Transverse colon (tissue), 4 donors: Measurements from ENCODE around the gene C6orf47. TPM values are rescaled to one million over a fixed set of nuclear protein-coding genes. Genes with fewer than 3 reads are reported as not detected.

ENCODE experiments used
- DNase-seq: peaks from one replicate; pipeline ENCODE4 v3.0.0-alpha.2; 2019
- H3K27ac ChIP-seq, 4 donors: fragments of 200-600 bp; sonication (generic); 2 replicates each; pipeline ENCODE4 v1.5.1; 2016 to 2018; ENCODE audit warnings: inconsistent platforms in 4 of 4
- H3K27me3 ChIP-seq: fragments of 200-600 bp; sonication (generic); 2 replicates; pipeline ENCODE4 v1.5.1; 2017; ENCODE audit warnings: inconsistent platforms
- H3K36me3 ChIP-seq, 4 donors: fragments of 200-600 bp; sonication (generic); 2 replicates each; pipeline ENCODE4 v1.5.1; 2017 to 2019; ENCODE audit warnings: inconsistent platforms in 4 of 4
- H3K4me1 ChIP-seq, 4 donors: fragments of 200-600 bp; sonication (generic); 2 replicates each; pipeline ENCODE4 v1.5.1; 2017 to 2020; ENCODE audit warnings: inconsistent platforms in 4 of 4
- H3K4me3 ChIP-seq, 4 donors: fragments of 200-600 bp; sonication (generic); 1 replicate in 1 of 4; 2 replicates in 3 of 4; pipeline versions ENCODE4 v1.5.1 to v1.6.1; 2017 to 2019; ENCODE audit warnings: inconsistent platforms in 4 of 4
- H3K9me3 ChIP-seq, 2 donors: fragments of 200-600 bp; sonication (generic); 2 replicates each; pipeline ENCODE4 v1.5.1; 2017 to 2019; ENCODE audit warnings: inconsistent platforms in 2 of 2
- CTCF ChIP-seq, 5 experiments: fragments of 200-600 bp in 3 of 5; fragments of 450-650 bp in 2 of 5; sonication (generic) in 3 of 5; IDR thresholded peaks; 1 replicate in 2 of 5; 2 replicates in 3 of 5; pipeline ENCODE4 v1.5.1; 2016 to 2017; ENCODE audit warnings: antibody characterized with exemption in 5 of 5, inconsistent platforms in 3 of 5, mild to moderate bottlenecking in 2 of 5, moderate library complexity in 1 of 5
- EP300 ChIP-seq: sonication (generic); formaldehyde crosslinking; IDR thresholded peaks from one replicate; pipeline ENCODE4 v1.6.1; 2017; ENCODE audit warnings: antibody characterized with exemption, low read depth
- POLR2A ChIP-seq: fragments of 450-650 bp; IDR thresholded peaks from one replicate; pipeline ENCODE4 v1.6.1; 2016; ENCODE audit warnings: antibody characterized with exemption, mild to moderate bottlenecking, moderate library complexity
- POLR2AphosphoS5 ChIP-seq, 3 donors: sonication (generic); formaldehyde crosslinking; IDR thresholded peaks; one replicate each; pipeline ENCODE4 v1.6.1; 2016; ENCODE audit warnings: antibody characterized with exemption in 3 of 3
- WGBS, 2 donors: methylation state at CpG; one replicate each; pipeline ENCODE4 v1.1.5; 2018; ENCODE audit warnings: low coverage in 1 of 2; 5-methylcytosine and 5-hydroxymethylcytosine counted together
- in situ Hi-C, 4 donors: fragments of 200-750 bp; cut with MboI; loops; one replicate each; pipeline versions ENCODE4 v1.15.0 to v1.15.1; 2017; ENCODE audit warnings: low sequenced_read_pairs in 3 of 4, low pct_ligation_motif_present in 1 of 4, low pct_unique_long_range_greater_than_20kb in 1 of 4
- intact Hi-C: fragments of 100-400 bp; cut with DNase I; formaldehyde crosslinking; loops from one replicate; pipeline ENCODE4 v1.15.1; 2023; ENCODE audit warnings: low total_unique reads
- total RNA-seq, 4 donors: library from RNA; depleted of rRNA; stranded (reverse); fragments of >200 nt; gene quantifications; one replicate each; pipeline ENCODE4 v1.1.0, GENCODE V29; 2016

The C6orf47 gene
- total RNA-seq, 4 donors from 2014 or later = 18.7 to 45.7 (median 25.2) TPM

GRCh38 chr6:31634131-31634530, 26.4 kb downstream of the C6orf47 start:
- Histone ChIP-seq H3K27ac (no peak overlapping the region), H3K9me3 (no peaks in the 10 kb centered on the region), H3K27me3 (no peaks in the 10 kb centered on the region), H3K4me3 (no peak overlapping the region), H3K4me1 (no peaks in the 10 kb centered on the region), H3K36me3 (peaks cover 0 to 69% (median 38%) of the 10 kb centered on the region in 4 donors)
- in situ Hi-C loops = no loop called here
- intact Hi-C loops = no loop called here
- no peak for DNase-seq
- 79% methylated on average over 3 of the region's 3 CpGs; no CpG with 5 or more reads in 1 of the 2 donors for WGBS, 2 donors
- no peak for TF ChIP-seq POLR2AphosphoS5 (IDR thresholded peaks at IDR 0.05)
- no peak for TF ChIP-seq CTCF (IDR thresholded peaks at IDR 0.05)
- no peak for TF ChIP-seq EP300
- no peak for TF ChIP-seq POLR2A

- DNase-seq = no peak
- H3K36me3 ChIP-seq = peaks cover 0 to 75% (median 41%) of the 10 kb centered on the region in 4 donors
- H3K27ac ChIP-seq = no peak overlapping the region
- H3K4me1 ChIP-seq = no peaks in the 10 kb centered on the region
- no peaks in the 10 kb centered on the region for H3K27me3 ChIP-seq
- TF ChIP-seq CTCF (IDR thresholded peaks at IDR 0.05) (no peak), EP300 (no peak), POLR2AphosphoS5 (IDR thresholded peaks at IDR 0.05) (no peak), POLR2A (no peak)
- in situ Hi-C loops = no loop called here
- intact Hi-C loops = no loop called here
- 89% methylated on average over 7 of the region's 7 CpGs; no CpG with 5 or more reads in 1 of the 2 donors for WGBS, 2 donors
- no peaks in the 10 kb centered on the region for H3K9me3 ChIP-seq
- no peak overlapping the region for H3K4me3 ChIP-seq
These were observed 27.1 kb downstream of the C6orf47 start for GRCh38 chr6:31633447-31633846.

DNA sequence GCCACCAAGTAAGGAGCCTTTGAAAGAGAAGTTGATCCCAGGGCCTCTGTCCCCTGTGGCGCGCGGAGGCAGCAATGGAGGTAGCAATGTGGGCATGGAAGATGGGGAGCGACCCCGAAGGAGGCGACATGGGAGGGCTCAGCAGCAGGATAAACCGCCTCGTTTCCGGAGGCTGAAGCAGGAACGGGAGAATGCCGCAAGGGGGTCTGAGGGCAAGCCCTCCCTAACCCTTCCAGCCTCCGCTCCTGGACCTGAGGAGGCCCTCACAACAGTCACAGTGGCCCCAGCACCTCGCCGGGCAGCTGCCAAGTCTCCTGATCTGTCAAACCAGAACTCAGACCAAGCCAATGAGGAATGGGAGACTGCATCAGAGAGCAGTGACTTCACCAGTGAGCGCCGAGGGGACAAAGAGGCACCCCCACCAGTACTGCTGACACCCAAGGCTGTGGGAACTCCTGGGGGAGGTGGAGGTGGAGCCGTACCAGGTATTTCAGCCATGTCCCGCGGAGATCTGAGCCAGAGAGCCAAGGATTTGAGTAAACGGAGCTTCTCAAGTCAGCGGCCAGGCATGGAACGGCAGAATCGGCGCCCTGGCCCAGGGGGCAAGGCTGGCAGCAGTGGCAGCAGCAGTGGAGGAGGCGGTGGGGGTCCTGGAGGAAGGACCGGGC, 28.2 kb downstream of the C6orf47 start:
- H3K4me3 ChIP-seq = no peak overlapping the region
- H3K9me3 ChIP-seq = no peaks in the 10 kb centered on the region
- no peak for DNase-seq
- in situ Hi-C loops = no loop called here
- intact Hi-C loops = no loop called here
- H3K27ac ChIP-seq = no peak overlapping the region
- H3K36me3 ChIP-seq = peaks cover 0 to 84% (median 45%) of the 10 kb centered on the region in 4 donors
- no peaks in the 10 kb centered on the region for H3K4me1 ChIP-seq
- no peaks in the 10 kb centered on the region for H3K27me3 ChIP-seq
- 91% methylated on average over 26 of the region's 26 CpGs; no CpG with 5 or more reads in 1 of the 2 donors for WGBS, 2 donors
- TF ChIP-seq POLR2AphosphoS5 (IDR thresholded peaks at IDR 0.05) (peak in 1 of 3 donors; percentile 3), EP300 (no peak)

- DNase-seq = no peak
- Histone ChIP-seq H3K9me3 (no peaks in the 10 kb centered on the region), H3K27ac (no peak overlapping the region), H3K4me1 (no peaks in the 10 kb centered on the region), H3K27me3 (no peaks in the 10 kb centered on the region), H3K4me3 (no peak overlapping the region), H3K36me3 (peaks cover 0 to 86% (median 45%) of the 10 kb centered on the region in 4 donors)
- intact Hi-C loops (no loop called here), in situ Hi-C loops (no loop called here)
- peak in 1 of 3 donors; percentile 41 for TF ChIP-seq POLR2AphosphoS5 (IDR thresholded peaks at IDR 0.05)
- TF ChIP-seq CTCF (IDR thresholded peaks at IDR 0.05) = no peak
- no peak for TF ChIP-seq EP300
- no peak for TF ChIP-seq POLR2A
- WGBS, 2 donors = 92% methylated on average over 32 of the region's 32 CpGs; no CpG with 5 or more reads in 1 of the 2 donors
These were observed 28.8 kb downstream of the C6orf47 start for GRCh38 chr6:31631681-31632278.
